IPS-18a (cell line): Measurements from ENCODE around the gene MAP3K6.
A peak's percentile ranks its signal among the peaks of the same experiment; 100 is the strongest.

ENCODE experiments used
- H3K27ac ChIP-seq: one replicate; pipeline ENCODE4 v1.5.1; 2013; ENCODE audit warnings: low read length
- H3K27me3 ChIP-seq: one replicate; pipeline ENCODE4 v1.6.1; 2013; ENCODE audit warnings: mild to moderate bottlenecking, low read length; ENCODE audit not compliant: control insufficient read depth, insufficient read depth
- H3K36me3 ChIP-seq: one replicate; pipeline ENCODE4 v1.6.1; 2013; ENCODE audit warnings: low read depth, low read length; ENCODE audit not compliant: control insufficient read depth
- H3K4me1 ChIP-seq: one replicate; pipeline ENCODE4 v1.6.1; 2013; ENCODE audit warnings: low read depth, low read length; ENCODE audit not compliant: control insufficient read depth
- H3K4me3 ChIP-seq: one replicate; pipeline ENCODE4 v1.5.1; 2013; ENCODE audit warnings: low read length
- H3K9ac ChIP-seq: one replicate; pipeline ENCODE4 v1.6.1; 2013; ENCODE audit warnings: mild to moderate bottlenecking, low read length, moderate library complexity
- H3K9me3 ChIP-seq: one replicate; pipeline ENCODE4 v1.6.1; 2013; ENCODE audit warnings: low read depth, low read length; ENCODE audit not compliant: control insufficient read depth

Gene MAP3K6

GRCh38 chr1:27335506-27336422 lies 31.0 kb downstream of the MAP3K6 start:
- Histone ChIP-seq H3K9me3 (no peaks in the 10 kb centered on the region), H3K36me3 (peaks cover 29% of the 10 kb centered on the region), H3K4me3 (no peak overlapping the region), H3K27me3 (no peaks in the 10 kb centered on the region), H3K4me1 (peaks cover 5% of the 10 kb centered on the region), H3K27ac (no peak overlapping the region), H3K9ac (no peak overlapping the region)

- H3K36me3 ChIP-seq, result peaks cover 29% of the 10 kb centered on the region
- no peaks in the 10 kb centered on the region for H3K27me3 ChIP-seq
- H3K4me3 ChIP-seq, result no peak overlapping the region
- H3K4me1 ChIP-seq, result peaks cover 2% of the 10 kb centered on the region
- H3K27ac ChIP-seq, result no peak overlapping the region
- H3K9ac ChIP-seq, result no peak overlapping the region
- H3K9me3 ChIP-seq, result no peaks in the 10 kb centered on the region
Measured at GRCh38 chr1:27333717-27334279, 33.0 kb downstream of the MAP3K6 start.

GRCh38 chr1:27332536-27333281 lies 34.1 kb downstream of the MAP3K6 start:
- Histone ChIP-seq H3K27me3 (no peaks in the 10 kb centered on the region), H3K36me3 (peaks cover 29% of the 10 kb centered on the region), H3K4me1 (no peaks in the 10 kb centered on the region)

DNA sequence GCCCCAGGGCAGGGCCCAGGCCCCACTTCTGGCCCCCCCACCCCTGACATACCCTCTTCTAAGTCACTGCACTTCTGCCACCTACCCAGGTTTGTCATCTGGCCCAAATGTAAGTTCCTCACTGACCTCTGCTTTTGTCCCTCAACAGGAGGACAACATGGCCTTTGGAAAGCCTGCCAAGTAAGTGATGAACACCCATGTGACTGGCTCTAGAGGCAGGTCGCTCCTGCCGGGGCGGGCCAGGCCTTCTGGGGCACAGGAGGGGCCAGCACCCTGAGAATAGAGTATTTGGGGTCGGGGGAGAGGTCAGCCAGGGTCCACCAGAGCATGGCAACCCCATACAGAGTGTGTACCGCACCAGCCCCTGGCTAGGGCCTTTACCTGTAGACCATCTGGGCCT lies 34.8 kb downstream of the MAP3K6 start:
- Histone ChIP-seq H3K36me3 (peaks cover 30% of the 10 kb centered on the region), H3K4me1 (no peaks in the 10 kb centered on the region), H3K4me3 (no peak overlapping the region), H3K27me3 (no peaks in the 10 kb centered on the region), H3K9me3 (no peaks in the 10 kb centered on the region), H3K27ac (no peak overlapping the region), H3K9ac (no peak overlapping the region)

More at GRCh38 chr1:27332536-27333281, 34.1 kb downstream of the MAP3K6 start:
- Histone ChIP-seq H3K9ac (no peak overlapping the region), H3K27ac (no peak overlapping the region), H3K4me3 (no peak overlapping the region), H3K9me3 (no peaks in the 10 kb centered on the region)

DNA sequence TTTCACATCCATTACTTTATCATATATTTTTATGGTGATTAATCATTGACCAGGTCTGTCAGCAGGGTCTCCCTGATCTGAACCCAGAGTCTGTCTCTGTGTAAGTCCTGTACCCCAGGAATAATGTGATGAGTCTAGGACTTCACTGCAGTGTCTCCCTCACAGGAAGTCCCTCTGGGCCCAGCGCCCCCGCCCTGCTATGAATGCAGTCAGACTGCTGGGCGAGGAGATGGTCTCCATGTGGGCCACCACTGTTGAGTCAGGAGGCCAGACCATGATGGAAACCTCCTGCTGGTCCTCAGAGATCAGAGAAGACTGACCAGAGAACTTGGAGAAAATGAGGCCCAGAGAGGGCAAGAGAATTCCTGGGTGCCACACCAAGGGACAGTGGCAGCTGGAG lies 35.3 kb downstream of the MAP3K6 start:
- no peaks in the 10 kb centered on the region for H3K9me3 ChIP-seq
- H3K4me1 ChIP-seq, result no peaks in the 10 kb centered on the region
- no peaks in the 10 kb centered on the region for H3K27me3 ChIP-seq
- no peak overlapping the region for H3K27ac ChIP-seq
- H3K4me3 ChIP-seq, result no peak overlapping the region
- H3K9ac ChIP-seq, result no peak overlapping the region
- peaks cover 34% of the 10 kb centered on the region for H3K36me3 ChIP-seq

GRCh38 chr1:27330786-27331185 lies 36.0 kb downstream of the MAP3K6 start:
- Histone ChIP-seq H3K4me3 (no peak overlapping the region), H3K36me3 (peaks cover 39% of the 10 kb centered on the region), H3K4me1 (no peaks in the 10 kb centered on the region), H3K27ac (no peak overlapping the region), H3K9ac (no peak overlapping the region), H3K9me3 (no peaks in the 10 kb centered on the region), H3K27me3 (no peaks in the 10 kb centered on the region)

DNA sequence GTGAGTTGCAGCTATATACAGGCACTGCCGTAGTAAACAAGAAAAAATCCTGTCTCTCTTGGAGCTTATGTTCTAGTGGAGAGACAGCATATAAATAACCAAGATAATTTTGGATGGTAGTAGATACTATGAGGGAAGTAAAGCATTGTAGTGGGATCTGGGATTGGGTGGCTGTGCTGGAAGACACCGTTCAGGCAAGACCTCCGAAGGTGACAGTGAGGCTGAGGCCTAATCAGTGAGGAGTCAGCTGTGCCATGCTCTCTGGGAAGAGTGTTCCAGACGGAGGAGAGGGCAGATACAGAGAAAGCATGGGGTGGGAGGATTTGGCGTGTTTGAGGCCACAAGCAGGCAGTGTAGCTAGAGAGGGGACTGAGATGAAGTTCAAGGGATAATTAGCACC lies 38.8 kb downstream of the MAP3K6 start:
- Histone ChIP-seq H3K4me3 (no peak overlapping the region), H3K27me3 (no peaks in the 10 kb centered on the region)

GRCh38 chr1:27325286-27325685 lies 41.5 kb downstream of the MAP3K6 start:
- H3K9me3 ChIP-seq, result no peaks in the 10 kb centered on the region
- no peak overlapping the region for H3K4me3 ChIP-seq
- H3K9ac ChIP-seq, result no peak overlapping the region
- H3K36me3 ChIP-seq, result peaks cover 24% of the 10 kb centered on the region
- no peaks in the 10 kb centered on the region for H3K27me3 ChIP-seq
- no peak overlapping the region for H3K27ac ChIP-seq
- no peaks in the 10 kb centered on the region for H3K4me1 ChIP-seq

More for the DNA sequence above, 38.8 kb downstream of the MAP3K6 start:
- no peak overlapping the region for H3K27ac ChIP-seq
- no peaks in the 10 kb centered on the region for H3K9me3 ChIP-seq
- H3K9ac ChIP-seq, result no peak overlapping the region
- peaks cover 28% of the 10 kb centered on the region for H3K36me3 ChIP-seq
- no peaks in the 10 kb centered on the region for H3K4me1 ChIP-seq

- Histone ChIP-seq H3K27ac (peak overlapping the region; percentile 91), H3K4me1 (no peaks in the 10 kb centered on the region), H3K9me3 (no peaks in the 10 kb centered on the region), H3K4me3 (peak overlapping the region; percentile 99), H3K9ac (peak overlapping the region; percentile 96), H3K36me3 (peaks cover 24% of the 10 kb centered on the region), H3K27me3 (no peaks in the 10 kb centered on the region)
Measured at GRCh38 chr1:27322569-27323240, 44.1 kb downstream of the MAP3K6 start.

- Histone ChIP-seq H3K36me3 (peaks cover 23% of the 10 kb centered on the region), H3K9me3 (no peaks in the 10 kb centered on the region), H3K27ac (peak within 1 kb of the TSS; percentile 91), H3K27me3 (no peaks in the 10 kb centered on the region), H3K4me3 (peak within 1 kb of the TSS; percentile 99), H3K4me1 (no peaks in the 10 kb centered on the region), H3K9ac (peak within 1 kb of the TSS; percentile 96)
Measured at GRCh38 chr1:27321813-27322568, 44.8 kb downstream of the MAP3K6 start, which contains the start of gene TMEM222. TSS of gene TMEM222 (plus strand) at chr1:27322163. CDS start at chr1:27322198, 35 bp downstream.
